ENCODE data around the gene ZBTB7C.

The ZBTB7C gene

GRCh38 chr18:47983055-47983454 is 426.1 kb downstream of the ZBTB7C start:
- DNase-seq: no peak

- DNase-seq: no peak
Measured at GRCh38 chr18:47981830-47982229, 427.4 kb downstream of the ZBTB7C start.

GRCh38 chr18:47981320-47981719 is 427.9 kb downstream of the ZBTB7C start:
- DNase-seq: no peak

- DNase-seq: no peak
Measured at GRCh38 chr18:47979611-47980200, 429.5 kb downstream of the ZBTB7C start.

- no peak for DNase-seq
Measured at GRCh38 chr18:47978603-47979002, 430.6 kb downstream of the ZBTB7C start.

GRCh38 chr18:47978141-47978540 is 431.0 kb downstream of the ZBTB7C start:
- DNase-seq: no peak
